ENCODE measurements around the gene MICAL3. TPM values are rescaled to one million over a fixed set of nuclear protein-coding genes. Genes with fewer than 3 reads are reported as not detected.

Gene MICAL3
- total and polyA plus RNA-seq, 2 of the 8 experiments (the other 6 are each of a cell fraction or from before 2014, with no cell fraction given), result 8.3 to 41.8 TPM

DNA sequence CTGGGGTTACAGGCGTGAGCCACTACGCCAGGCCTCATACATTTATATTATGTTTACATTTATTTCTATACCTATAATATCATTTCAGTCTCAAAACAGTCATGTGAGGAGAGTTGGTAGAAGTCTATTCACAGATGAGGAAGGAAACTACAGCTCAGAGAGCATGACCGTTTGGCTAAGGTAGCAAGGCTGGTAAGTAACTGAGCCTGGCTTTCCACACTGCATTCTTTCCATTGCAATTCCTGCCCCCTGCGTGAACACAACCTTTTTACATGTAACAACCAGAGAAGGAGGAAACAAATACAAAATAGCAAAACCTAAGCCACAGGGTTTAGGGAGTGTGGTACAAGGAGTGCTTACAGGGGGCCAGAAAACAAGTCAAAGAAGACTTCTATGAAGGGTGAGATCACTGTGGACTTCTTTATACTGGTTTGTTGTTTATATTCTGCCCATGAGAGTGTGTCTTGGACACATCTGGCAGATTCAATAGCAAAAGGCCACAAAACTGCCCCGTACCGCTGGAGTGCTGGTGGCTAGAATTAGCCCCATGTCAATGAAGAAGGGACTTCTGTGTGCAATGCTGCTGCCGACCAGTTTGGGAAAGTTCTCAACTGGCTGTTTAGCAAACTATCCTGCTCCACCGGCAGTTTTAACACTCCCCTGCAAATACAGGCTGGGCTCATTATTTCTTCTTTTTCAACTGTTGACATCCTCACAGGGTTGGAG, 19.0 kb downstream of the MICAL3 start (continued):
- TF ChIP-seq, protein P1, sequence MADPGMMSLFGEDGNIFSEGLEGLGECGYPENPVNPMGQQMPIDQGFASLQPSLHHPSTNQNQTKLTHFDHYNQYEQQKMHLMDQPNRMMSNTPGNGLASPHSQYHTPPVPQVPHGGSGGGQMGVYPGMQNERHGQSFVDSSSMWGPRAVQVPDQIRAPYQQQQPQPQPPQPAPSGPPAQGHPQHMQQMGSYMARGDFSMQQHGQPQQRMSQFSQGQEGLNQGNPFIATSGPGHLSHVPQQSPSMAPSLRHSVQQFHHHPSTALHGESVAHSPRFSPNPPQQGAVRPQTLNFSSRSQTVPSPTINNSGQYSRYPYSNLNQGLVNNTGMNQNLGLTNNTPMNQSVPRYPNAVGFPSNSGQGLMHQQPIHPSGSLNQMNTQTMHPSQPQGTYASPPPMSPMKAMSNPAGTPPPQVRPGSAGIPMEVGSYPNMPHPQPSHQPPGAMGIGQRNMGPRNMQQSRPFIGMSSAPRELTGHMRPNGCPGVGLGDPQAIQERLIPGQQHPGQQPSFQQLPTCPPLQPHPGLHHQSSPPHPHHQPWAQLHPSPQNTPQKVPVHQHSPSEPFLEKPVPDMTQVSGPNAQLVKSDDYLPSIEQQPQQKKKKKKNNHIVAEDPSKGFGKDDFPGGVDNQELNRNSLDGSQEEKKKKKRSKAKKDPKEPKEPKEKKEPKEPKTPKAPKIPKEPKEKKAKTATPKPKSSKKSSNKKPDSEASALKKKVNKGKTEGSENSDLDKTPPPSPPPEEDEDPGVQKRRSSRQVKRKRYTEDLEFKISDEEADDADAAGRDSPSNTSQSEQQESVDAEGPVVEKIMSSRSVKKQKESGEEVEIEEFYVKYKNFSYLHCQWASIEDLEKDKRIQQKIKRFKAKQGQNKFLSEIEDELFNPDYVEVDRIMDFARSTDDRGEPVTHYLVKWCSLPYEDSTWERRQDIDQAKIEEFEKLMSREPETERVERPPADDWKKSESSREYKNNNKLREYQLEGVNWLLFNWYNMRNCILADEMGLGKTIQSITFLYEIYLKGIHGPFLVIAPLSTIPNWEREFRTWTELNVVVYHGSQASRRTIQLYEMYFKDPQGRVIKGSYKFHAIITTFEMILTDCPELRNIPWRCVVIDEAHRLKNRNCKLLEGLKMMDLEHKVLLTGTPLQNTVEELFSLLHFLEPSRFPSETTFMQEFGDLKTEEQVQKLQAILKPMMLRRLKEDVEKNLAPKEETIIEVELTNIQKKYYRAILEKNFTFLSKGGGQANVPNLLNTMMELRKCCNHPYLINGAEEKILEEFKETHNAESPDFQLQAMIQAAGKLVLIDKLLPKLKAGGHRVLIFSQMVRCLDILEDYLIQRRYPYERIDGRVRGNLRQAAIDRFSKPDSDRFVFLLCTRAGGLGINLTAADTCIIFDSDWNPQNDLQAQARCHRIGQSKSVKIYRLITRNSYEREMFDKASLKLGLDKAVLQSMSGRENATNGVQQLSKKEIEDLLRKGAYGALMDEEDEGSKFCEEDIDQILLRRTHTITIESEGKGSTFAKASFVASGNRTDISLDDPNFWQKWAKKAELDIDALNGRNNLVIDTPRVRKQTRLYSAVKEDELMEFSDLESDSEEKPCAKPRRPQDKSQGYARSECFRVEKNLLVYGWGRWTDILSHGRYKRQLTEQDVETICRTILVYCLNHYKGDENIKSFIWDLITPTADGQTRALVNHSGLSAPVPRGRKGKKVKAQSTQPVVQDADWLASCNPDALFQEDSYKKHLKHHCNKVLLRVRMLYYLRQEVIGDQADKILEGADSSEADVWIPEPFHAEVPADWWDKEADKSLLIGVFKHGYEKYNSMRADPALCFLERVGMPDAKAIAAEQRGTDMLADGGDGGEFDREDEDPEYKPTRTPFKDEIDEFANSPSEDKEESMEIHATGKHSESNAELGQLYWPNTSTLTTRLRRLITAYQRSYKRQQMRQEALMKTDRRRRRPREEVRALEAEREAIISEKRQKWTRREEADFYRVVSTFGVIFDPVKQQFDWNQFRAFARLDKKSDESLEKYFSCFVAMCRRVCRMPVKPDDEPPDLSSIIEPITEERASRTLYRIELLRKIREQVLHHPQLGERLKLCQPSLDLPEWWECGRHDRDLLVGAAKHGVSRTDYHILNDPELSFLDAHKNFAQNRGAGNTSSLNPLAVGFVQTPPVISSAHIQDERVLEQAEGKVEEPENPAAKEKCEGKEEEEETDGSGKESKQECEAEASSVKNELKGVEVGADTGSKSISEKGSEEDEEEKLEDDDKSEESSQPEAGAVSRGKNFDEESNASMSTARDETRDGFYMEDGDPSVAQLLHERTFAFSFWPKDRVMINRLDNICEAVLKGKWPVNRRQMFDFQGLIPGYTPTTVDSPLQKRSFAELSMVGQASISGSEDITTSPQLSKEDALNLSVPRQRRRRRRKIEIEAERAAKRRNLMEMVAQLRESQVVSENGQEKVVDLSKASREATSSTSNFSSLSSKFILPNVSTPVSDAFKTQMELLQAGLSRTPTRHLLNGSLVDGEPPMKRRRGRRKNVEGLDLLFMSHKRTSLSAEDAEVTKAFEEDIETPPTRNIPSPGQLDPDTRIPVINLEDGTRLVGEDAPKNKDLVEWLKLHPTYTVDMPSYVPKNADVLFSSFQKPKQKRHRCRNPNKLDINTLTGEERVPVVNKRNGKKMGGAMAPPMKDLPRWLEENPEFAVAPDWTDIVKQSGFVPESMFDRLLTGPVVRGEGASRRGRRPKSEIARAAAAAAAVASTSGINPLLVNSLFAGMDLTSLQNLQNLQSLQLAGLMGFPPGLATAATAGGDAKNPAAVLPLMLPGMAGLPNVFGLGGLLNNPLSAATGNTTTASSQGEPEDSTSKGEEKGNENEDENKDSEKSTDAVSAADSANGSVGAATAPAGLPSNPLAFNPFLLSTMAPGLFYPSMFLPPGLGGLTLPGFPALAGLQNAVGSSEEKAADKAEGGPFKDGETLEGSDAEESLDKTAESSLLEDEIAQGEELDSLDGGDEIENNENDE (IDR thresholded peaks at IDR 0.05; ENCODE audit: insufficient replicate concordance, low read length), result no peak
- TF ChIP-seq ASH2L (IDR thresholded peaks at IDR 0.05; ENCODE audit: low read length) (no peak), TAF1 (IDR thresholded peaks at IDR 0.05; ENCODE audit: low read depth, low read length) (no peak), KDM4A (IDR thresholded peaks at IDR 0.05; ENCODE audit: low read depth, low read length, severe bottlenecking) (no peak), EGR1 (IDR thresholded peaks at IDR 0.05; ENCODE audit: borderline replicate concordance, low read depth, low read length) (no peak)
